ENCODE results near the gene TNIP2. TPM values are rescaled to one million over a fixed set of nuclear protein-coding genes. Genes with fewer than 3 reads are reported as not detected.

The TNIP2 gene
- 76.7 and 77.4 TPM in 2 replicates for total RNA-seq

- no peak for DNase-seq (ENCODE audit: low read depth)
- peak within 1 kb of the TSS; percentile 77 for H3K4me3 ChIP-seq (ENCODE audit: low read depth, low read length)
- TF ChIP-seq CTCF (conservative IDR thresholded peaks at IDR 0.05; ENCODE audit: low read depth, low read length), result peak; percentile 30
These were observed at the start of gene TNIP2 for GRCh38 chr4:2755821-2756690. Gene TNIP2 (minus strand): TSS chr4:2756336. CDS start chr4:2756289, 47 bp downstream.

- no peak overlapping the region for H3K4me3 ChIP-seq (ENCODE audit: low read depth, low read length)
- no peak for DNase-seq (ENCODE audit: low read depth)
- no peak for TF ChIP-seq CTCF (conservative IDR thresholded peaks at IDR 0.05; ENCODE audit: low read depth, low read length)
These were observed 48.9 kb upstream of the TNIP2 start for GRCh38 chr4:2804973-2805501.

- no peak overlapping the region for H3K4me3 ChIP-seq (ENCODE audit: low read depth, low read length)
- TF ChIP-seq CTCF (conservative IDR thresholded peaks at IDR 0.05; ENCODE audit: low read depth, low read length), result no peak
- DNase-seq (ENCODE audit: low read depth), result no peak
These were observed 48.4 kb upstream of the TNIP2 start for GRCh38 chr4:2804449-2804972.

GRCh38 chr4:2803624-2804448 lies 47.7 kb upstream of the TNIP2 start:
- DNase-seq (ENCODE audit: low read depth), result no peak
- TF ChIP-seq CTCF (conservative IDR thresholded peaks at IDR 0.05; ENCODE audit: low read depth, low read length), result no peak
- no peak overlapping the region for H3K4me3 ChIP-seq (ENCODE audit: low read depth, low read length)

- TF ChIP-seq CTCF (conservative IDR thresholded peaks at IDR 0.05; ENCODE audit: low read depth, low read length), result no peak
- DNase-seq (ENCODE audit: low read depth), result no peak
- no peak overlapping the region for H3K4me3 ChIP-seq (ENCODE audit: low read depth, low read length)
These were observed 46.7 kb upstream of the TNIP2 start for GRCh38 chr4:2802618-2803531.

Data from epithelial cell of proximal tubule (primary cell).